HG03025 (cell line): ENCODE results near the gene LAG3.

Experiments
- ATAC-seq: cut with Tn5 transposase; IDR thresholded peaks from one replicate; pipeline ENCODE4 v1.9.1; 2021; ENCODE audit warnings: mild to moderate bottlenecking, moderate library complexity; ENCODE audit not compliant: unreplicated experiment, low FRiP score

LAG3 gene

GRCh38 chr12:6771091-6771495, 1.2 kb upstream of the LAG3 start:
- ATAC-seq = no peak

DNA sequence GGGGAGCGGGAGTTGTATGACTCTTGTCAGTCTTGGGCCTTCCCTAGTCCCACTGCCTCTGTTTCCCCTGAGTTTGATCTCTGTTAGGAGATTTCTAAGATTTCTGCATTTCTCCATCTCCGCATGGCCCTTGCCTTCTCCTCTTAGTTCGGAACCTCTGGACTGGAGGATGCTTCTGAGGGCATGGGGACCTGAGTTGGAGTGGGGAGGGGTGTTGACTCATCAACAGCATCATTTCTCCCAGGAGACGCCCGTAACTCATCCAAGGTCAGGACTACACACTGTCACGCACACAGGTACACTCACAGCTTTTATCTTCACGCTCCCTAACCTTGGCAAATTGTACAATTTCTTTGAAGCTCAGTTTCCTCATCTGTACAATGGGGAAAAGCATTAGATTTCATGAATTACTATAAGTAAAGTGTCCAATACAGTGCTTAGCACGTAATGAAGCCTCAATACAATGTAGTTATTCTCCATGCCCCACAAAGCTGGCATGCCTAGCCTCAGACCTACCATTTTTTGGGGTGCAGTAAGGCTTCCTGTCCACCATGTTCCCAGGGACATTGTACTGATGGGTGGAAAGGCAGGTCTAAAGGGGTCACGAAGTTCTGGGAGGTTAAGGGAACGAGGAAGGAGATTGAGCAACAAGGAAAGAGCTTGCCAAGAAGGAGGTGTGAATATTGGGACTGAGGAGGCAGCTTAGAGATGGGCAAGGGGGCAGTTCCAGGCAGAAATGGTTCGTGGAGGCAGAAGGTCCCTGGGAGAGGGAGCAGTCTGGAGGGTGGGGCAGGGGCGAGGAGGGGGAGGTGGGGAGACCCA, 600 bp upstream of the LAG3 start:
- ATAC-seq = no peak

DNA sequence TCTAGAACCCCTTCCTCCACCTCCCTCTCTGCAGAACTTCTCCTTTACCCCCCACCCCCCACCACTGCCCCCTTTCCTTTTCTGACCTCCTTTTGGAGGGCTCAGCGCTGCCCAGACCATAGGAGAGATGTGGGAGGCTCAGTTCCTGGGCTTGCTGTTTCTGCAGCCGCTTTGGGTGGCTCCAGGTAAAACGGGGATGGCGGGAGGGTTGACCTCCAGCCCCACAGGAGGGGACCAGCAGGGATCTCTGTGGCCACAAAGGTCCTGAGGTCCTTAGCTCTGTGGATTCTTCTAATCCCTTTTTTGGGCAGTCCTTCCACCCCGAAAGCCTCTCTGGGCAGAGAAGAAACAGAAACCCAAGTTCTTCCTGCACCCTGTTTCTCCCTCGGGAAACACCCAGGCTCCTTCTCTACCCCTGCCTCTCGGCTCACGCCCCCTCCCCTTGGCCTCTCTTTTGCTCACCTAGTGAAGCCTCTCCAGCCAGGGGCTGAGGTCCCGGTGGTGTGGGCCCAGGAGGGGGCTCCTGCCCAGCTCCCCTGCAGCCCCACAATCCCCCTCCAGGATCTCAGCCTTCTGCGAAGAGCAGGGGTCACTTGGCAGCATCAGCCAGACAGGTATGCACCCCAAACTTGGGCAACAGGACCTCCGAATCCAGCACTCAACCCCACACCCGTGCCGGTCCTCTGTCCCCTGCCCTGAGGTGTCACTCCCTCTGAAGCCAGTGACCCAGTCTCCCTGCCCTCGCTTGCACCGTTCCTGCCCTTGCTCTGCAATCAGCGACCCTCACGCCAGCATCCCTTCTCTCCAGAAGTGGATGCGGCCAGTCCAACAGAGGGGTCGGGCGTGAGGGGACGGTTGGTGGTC, 638 bp downstream of the LAG3 start:
- no peak for ATAC-seq

- ATAC-seq = no peak
Observed at GRCh38 chr12:6773590-6774351, 1.5 kb downstream of the LAG3 start.

DNA sequence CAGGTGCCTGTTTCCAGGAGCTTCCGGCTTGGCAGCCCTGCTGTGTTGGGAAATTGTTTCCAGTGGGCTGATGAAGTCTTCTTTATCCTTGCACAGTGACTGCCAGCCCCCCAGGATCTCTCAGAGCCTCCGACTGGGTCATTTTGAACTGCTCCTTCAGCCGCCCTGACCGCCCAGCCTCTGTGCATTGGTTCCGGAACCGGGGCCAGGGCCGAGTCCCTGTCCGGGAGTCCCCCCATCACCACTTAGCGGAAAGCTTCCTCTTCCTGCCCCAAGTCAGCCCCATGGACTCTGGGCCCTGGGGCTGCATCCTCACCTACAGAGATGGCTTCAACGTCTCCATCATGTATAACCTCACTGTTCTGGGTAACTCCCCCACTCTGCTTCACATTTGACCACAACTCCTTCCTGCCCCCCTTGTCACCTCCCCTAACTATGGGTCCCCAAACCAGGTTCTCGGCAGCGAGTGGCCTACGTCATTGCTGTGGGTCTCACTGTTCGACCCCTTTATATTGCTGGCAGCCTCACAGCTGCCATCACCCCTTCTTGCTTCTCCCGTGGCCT, 2.3 kb downstream of the LAG3 start:
- ATAC-seq = no peak

GRCh38 chr12:6775185-6776174, 3.2 kb downstream of the LAG3 start:
- no peak for ATAC-seq

GRCh38 chr12:6777386-6777785, 5.1 kb downstream of the LAG3 start:
- no peak for ATAC-seq

DNA sequence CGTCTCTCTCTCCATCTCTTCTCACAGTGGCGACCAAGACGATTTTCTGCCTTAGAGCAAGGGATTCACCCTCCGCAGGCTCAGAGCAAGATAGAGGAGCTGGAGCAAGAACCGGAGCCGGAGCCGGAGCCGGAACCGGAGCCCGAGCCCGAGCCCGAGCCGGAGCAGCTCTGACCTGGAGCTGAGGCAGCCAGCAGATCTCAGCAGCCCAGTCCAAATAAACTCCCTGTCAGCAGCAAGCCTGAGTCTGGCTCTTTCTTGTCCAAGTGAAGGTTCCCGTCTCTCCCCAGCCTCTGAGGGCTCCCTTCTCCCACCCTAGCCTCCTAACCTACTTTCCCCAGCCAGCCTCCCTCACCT, 5.9 kb downstream of the LAG3 start:
- ATAC-seq = no peak

DNA sequence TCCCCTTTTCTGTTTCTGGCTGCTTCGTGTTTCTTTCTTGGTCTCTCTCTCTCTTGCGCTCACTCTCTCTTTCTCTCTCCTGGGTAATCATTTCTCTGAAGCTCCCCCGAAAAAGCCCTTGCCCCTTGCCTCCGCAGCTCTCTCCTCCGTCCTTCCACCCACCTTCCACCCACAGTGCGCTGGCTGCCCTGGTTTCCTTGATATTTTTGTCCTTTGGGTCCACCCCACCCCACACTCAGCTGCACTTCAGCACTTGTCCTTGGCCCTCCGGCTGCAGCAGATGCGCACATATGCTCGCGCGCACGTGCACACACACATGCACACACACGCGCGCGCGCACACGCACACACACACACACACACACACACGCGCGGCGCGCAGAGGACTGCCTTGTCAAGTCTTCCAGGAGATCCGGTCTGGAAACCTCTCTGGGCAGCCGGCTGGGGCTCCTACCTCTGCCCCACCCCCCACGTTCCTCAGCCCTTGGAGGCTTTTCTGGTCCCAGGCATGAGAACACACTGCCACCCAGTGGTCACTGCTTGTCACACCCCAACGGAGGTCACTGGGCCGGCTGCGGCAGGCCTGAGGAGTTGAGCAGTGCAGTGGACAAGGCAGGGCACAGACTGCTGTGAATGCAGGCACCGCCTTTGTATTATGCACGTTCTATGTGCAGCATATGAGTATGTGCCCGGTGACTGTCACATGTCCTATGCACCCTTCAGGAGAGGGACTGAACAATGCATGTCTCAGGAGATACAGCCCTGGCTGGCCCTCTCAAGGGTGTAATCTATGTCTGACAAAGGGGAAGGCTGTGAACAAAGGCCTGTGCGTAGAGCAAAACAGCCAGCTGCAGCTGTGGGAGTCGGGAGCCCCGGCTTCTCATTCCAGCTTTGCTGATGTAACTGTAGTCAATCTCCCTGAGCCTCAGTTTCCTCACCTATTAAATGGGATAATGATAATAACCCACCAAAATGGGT, 6.5 kb downstream of the LAG3 start:
- ATAC-seq = no peak

GRCh38 chr12:6779708-6780432, 7.5 kb downstream of the LAG3 start:
- no peak for ATAC-seq

DNA sequence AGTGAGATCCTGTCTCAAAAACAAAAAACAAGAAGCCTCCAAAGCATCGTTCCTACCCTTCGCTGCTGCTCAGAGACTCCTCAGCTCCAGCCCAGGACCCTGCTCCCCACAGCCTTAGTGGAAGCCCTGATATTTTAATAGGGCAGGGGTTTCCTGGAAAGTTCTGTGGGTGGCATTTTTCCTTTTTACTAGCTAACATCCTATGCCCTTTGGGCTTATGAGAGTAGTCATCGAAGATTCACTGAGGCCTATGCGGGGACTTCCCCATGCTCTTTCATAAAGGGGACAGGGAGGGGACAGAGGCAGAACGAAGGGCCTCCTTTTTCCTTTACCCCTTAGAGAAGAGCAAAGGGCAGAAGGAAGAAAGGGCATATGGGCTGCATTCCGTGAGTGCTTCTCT, 8.3 kb downstream of the LAG3 start:
- no peak for ATAC-seq

- no peak for ATAC-seq
Observed at GRCh38 chr12:6782119-6782518, 9.8 kb downstream of the LAG3 start.

DNA sequence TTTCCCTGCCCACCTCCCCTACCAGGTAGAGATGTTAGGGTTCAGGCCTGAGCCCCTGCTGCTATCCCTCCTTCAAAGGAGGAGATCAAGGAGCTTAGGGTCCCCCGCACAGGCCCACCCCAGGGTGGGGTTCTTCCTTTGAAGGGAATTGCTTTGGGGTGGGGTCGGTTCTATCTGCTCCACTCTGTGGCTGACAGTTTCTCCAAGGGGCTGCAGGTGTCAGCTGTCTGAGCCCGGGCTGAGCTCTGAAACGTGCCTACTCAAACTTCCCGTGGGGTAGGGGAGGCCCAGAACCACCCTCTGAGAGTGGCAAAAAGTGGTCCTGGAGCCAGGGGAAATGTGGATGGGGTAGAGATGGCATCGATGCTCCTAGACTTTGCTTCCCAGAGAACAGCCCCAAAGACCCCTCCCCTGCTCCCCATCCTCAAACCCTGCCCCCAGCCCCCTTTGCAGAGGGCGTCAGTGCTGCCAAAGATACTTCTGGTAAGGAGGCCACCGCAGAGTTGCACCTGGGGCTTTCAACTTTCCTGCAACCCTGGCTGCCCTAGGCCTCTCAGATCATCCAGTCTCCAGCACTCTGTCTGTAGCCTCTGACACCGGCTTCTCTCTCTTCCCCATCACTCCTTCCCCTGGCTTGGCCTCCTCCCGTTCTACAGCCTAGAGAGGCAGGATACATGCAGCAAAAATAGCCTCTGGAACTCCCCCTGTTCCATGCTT, 10.7 kb downstream of the LAG3 start:
- ATAC-seq = no peak

DNA sequence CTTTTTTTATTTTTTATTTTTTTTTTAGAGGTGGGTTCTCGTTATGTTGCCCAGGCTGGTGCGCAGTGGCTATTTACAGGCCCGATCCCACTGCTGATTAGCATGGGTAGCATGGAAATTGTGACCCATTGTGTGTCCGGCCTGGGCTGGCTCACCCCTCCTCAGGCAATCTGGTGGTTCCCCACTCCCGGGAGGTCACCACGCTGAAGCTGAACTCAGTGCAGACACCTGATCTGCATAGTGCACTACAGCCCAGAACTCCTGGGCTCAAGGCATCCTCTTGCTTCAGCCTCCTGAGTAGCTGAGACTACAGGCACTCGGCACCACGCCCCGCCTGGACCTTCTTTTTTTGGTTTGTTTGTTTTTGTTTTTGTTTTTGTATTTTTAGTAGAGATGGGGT, 11.5 kb downstream of the LAG3 start:
- ATAC-seq = no peak

DNA sequence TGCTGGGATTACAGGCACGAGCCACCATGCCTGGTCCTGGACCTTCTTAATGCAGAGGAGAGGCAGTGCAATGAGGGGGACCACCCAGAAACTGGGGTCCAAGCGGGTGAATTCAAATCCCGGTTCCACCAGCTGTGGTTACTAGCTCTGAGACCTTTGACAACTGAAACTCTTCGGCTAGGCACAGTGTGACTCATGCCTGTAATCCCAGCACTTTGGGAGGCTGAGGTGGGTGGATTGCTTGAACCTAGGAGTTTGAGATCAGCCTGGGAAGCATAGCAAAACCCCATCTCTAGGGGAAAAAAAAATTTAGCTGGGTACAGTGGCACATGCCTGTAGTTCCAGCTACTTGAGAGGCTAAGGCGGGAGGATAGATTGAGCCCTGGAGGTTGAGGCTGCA, 12.0 kb downstream of the LAG3 start:
- no peak for ATAC-seq

DNA sequence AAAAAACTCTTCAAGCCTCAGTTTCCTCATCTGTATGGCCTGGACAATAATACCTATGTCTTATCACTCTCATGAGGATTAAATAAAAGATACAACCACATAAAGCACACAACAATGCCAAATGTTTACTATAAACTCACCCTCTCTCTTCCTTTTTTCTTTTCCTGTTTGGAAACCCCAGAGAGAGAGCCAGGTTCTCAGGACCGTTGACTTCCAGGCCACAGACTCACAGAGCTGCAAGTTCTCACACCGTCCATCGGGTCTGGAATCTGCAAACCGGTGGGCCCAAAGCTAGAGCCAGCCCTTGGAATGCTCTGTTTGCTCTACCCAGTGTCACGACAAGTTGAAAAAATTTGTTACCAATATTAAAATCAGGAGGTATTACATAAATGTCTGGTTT, 12.4 kb downstream of the LAG3 start:
- no peak for ATAC-seq

DNA sequence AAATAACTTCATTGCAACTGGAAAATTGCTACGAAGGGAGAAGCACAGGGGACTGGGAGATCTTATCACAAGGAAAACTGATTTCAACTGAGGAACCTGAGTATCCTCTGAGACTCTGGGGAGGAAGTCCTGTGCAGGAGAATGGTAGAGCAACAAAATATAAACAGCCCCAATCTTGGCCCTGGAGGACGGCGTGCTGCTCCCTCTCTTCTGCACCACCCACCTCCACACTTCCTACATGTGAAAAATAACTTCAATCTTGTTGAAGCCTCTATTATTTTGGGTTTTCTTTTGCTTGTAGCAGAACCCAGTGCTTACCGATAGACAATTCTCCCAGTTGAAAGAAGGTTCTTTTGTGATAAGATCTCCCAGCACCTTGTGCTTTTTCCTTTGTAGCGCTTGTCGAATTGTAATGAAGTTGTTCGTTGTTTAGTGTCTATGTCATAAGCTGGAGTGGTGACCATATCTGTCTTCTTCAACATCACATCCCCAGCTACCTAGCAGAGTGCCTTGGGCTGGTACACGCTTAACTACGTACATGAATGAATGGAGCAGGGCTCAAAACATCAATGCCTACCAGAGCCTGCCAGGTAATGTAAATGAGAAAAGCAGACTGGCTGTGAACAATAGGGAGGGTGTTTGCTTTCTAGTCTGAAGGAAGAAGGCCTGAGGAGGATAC, 14.2 kb downstream of the LAG3 start:
- ATAC-seq = no peak
